Calu3 (cell line): ENCODE data around the gene AGPAT3. TPM values are rescaled to one million over a fixed set of nuclear protein-coding genes. Genes with fewer than 3 reads are reported as not detected.

ENCODE experiments used
- BruUV-seq: library from RNA; stranded (reverse); fragments of 400-500 nt; replicated peaks from 2 replicates; lab custom pipeline; 2021; lab: Mats Ljungman, UMichigan
- CTCF ChIA-PET: fragments of 300-600 bp; sonication (Branson Sonifier 250); formaldehyde crosslinking; loops from one replicate; lab custom pipeline; 2022; ENCODE audit warnings: antibody characterized with exemption; lab: Charles Lee
- DNase-seq: peaks from one replicate; pipeline ENCODE4 v3.0.0; 2022
- H3K27ac Mint-ChIP-seq: one replicate; pipeline ENCODE4 v1.8.0; 2022; ENCODE audit warnings: mixed read lengths; ENCODE audit not compliant: unreplicated experiment
- H3K27me3 Mint-ChIP-seq: one replicate; pipeline ENCODE4 v1.8.0; 2022; ENCODE audit warnings: mixed read lengths; ENCODE audit not compliant: unreplicated experiment
- H3K36me3 Mint-ChIP-seq: one replicate; pipeline ENCODE4 v1.8.0; 2022; ENCODE audit warnings: mild to moderate bottlenecking, moderate library complexity, mixed read lengths; ENCODE audit not compliant: insufficient read depth, unreplicated experiment
- H3K4me1 Mint-ChIP-seq: one replicate; pipeline ENCODE4 v1.8.0; 2022; ENCODE audit warnings: mild to moderate bottlenecking, low read depth, mixed read lengths; ENCODE audit not compliant: unreplicated experiment
- H3K4me3 Mint-ChIP-seq: one replicate; pipeline ENCODE4 v1.8.0; 2022; ENCODE audit warnings: mild to moderate bottlenecking, low read depth, moderate library complexity, mixed read lengths; ENCODE audit not compliant: unreplicated experiment
- H3K9me3 Mint-ChIP-seq: one replicate; pipeline ENCODE4 v1.8.0; 2022; ENCODE audit warnings: low read depth, mixed read lengths; ENCODE audit not compliant: unreplicated experiment
- CTCF ChIP-seq: fragments of 200-600 bp; IDR thresholded peaks from one replicate; pipeline ENCODE4 v1.8.0; 2022; ENCODE audit warnings: antibody characterized with exemption; ENCODE audit not compliant: unreplicated experiment
- intact Hi-C: fragments of 100-400 bp; cut with micrococcal nuclease; formaldehyde crosslinking; loops from one replicate; pipeline ENCODE4 v1.10.0; 2022; ENCODE audit not compliant: unreplicated experiment
- total RNA-seq: library from RNA; stranded (reverse); gene quantifications from 2 replicates; pipeline ENCODE4 v1.2.3, GENCODE V29; 2022

Gene AGPAT3
- total RNA-seq, 1 experiment from 2014 or later, result 61.2 TPM

DNA sequence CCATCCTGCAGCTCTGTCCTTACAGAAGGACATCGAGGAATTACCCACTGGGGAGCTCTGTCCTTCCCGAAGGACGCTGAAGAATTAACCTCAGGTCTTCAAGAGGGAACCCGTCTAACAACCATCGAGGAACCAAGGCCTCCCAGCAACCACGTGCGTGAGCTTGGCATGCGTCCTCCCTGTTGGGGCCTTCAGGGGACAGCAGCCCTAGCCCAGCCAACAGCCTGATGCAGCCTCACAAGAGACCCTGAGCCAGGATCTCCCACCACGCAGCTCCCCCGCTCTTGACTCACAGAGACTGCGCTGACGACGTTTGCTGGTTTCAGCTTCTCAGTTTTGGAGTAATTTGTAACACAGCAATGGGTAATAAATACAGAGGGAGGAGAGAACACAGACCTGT is 19.6 kb upstream of the AGPAT3 start:
- Mint-ChIP-seq H3K9me3 (no peaks in the 10 kb centered on the region), H3K27me3 (no peaks in the 10 kb centered on the region), H3K36me3 (peaks cover 4% of the 10 kb centered on the region), H3K4me1 (peaks cover 8% of the 10 kb centered on the region), H3K4me3 (no peak overlapping the region), H3K27ac (no peak overlapping the region)
- DNase-seq, result no peak
- intact Hi-C loops, result no loop called here
- CTCF ChIA-PET, result no interaction called here
- BruUV-seq, result no TSS peak
- no peak for TF ChIP-seq CTCF

GRCh38 chr21:43846430-43846829 is 18.6 kb upstream of the AGPAT3 start:
- Mint-ChIP-seq H3K27ac (no peak overlapping the region), H3K9me3 (peaks cover 2% of the 10 kb centered on the region), H3K4me3 (no peak overlapping the region), H3K27me3 (no peaks in the 10 kb centered on the region), H3K36me3 (peaks cover 4% of the 10 kb centered on the region), H3K4me1 (peaks cover 8% of the 10 kb centered on the region)
- CTCF ChIA-PET, result no interaction called here
- no peak for TF ChIP-seq CTCF
- intact Hi-C loops, result no loop called here
- BruUV-seq, result no TSS peak
- no peak for DNase-seq

GRCh38 chr21:43847301-43847700 is 17.7 kb upstream of the AGPAT3 start:
- H3K9me3 Mint-ChIP-seq, result peaks cover 2% of the 10 kb centered on the region

DNA sequence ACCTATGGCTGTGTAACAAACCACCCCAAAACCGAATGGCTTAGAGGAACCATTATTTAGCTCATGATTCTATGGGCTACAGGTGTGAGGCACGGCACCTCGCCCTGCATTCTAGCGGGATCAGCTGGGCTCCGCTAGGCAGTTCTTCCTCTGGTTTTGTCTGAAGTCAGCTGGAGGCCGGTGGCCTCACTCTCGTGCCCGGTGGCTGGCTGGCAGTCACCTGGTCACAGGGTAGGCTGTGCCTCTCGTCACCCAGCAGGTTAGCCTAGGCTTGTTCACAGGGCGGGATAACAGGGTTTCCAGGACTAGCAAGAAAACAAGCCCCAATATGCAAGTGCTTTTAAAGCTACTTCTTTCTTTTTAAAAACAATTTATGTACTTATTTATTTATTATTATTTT is 16.3 kb upstream of the AGPAT3 start:
- H3K27ac Mint-ChIP-seq, result no peak overlapping the region

More at GRCh38 chr21:43847301-43847700, 17.7 kb upstream of the AGPAT3 start:
- DNase-seq, result no peak
- no peak for TF ChIP-seq CTCF
- Mint-ChIP-seq H3K27ac (no peak overlapping the region), H3K4me3 (no peak overlapping the region), H3K36me3 (peaks cover 4% of the 10 kb centered on the region), H3K4me1 (peaks cover 8% of the 10 kb centered on the region), H3K27me3 (no peaks in the 10 kb centered on the region)
- BruUV-seq, result no TSS peak
- intact Hi-C loops, result no loop called here
- CTCF ChIA-PET, result no interaction called here

More for the DNA sequence above, 16.3 kb upstream of the AGPAT3 start:
- Mint-ChIP-seq H3K9me3 (peaks cover 2% of the 10 kb centered on the region), H3K27me3 (peaks cover 3% of the 10 kb centered on the region), H3K36me3 (peaks cover 4% of the 10 kb centered on the region), H3K4me1 (peaks cover 8% of the 10 kb centered on the region), H3K4me3 (no peak overlapping the region)
- no TSS peak for BruUV-seq
- intact Hi-C loops, result no loop called here
- DNase-seq, result no peak
- no peak for TF ChIP-seq CTCF
- CTCF ChIA-PET, result no interaction called here
